ENCODE results near the gene REST.
A peak's percentile ranks its signal among the peaks of the same experiment; 100 is the strongest.
"Not testable (repeated sequence)": the region's sequence is repeated elsewhere in the genome, so short reads cannot be mapped to it uniquely, and the experiment has no call there.

Gene REST

DNA sequence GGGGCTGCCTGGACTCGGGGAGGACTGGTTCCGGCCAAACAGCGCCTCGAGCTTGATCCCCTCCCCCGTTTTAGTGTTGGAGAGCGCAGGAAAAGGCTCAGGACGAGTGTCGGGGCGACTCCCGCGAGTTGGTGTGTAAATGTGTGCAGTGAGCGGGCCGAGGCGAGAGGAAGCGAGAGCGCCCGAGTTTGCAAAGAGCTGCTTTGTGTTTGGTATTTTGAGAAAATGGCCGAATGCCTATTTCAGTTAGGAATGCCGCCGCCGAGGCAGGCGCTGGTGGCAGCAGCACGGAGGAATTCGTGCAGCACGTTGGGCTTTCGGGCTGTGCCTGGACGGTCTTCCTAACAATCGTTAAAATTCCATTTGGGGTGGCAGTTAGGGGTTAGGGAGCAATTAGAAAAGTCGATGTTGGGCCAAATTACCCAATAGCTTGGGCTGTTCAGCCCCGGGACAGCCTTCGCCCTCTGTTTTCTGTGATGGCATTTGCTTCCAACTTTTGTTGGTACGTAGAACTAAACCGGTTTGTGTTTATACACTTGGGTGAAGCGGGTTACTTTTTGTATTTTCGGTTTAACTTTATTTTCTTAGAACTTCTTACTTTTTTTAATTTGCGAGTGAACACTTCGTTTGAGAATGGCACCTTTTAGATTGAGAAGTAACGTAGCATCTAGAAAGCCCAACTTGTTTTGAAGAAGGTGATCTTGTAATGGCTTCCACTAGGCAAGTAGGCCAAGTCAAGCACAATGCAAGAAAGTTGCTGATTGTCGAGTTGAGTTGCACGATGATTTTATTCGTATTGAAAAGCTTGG, 1.6 kb downstream of the REST start:
- ATAC-seq, result peak; percentile 15
- peak; percentile 63 for DNase-seq

DNA sequence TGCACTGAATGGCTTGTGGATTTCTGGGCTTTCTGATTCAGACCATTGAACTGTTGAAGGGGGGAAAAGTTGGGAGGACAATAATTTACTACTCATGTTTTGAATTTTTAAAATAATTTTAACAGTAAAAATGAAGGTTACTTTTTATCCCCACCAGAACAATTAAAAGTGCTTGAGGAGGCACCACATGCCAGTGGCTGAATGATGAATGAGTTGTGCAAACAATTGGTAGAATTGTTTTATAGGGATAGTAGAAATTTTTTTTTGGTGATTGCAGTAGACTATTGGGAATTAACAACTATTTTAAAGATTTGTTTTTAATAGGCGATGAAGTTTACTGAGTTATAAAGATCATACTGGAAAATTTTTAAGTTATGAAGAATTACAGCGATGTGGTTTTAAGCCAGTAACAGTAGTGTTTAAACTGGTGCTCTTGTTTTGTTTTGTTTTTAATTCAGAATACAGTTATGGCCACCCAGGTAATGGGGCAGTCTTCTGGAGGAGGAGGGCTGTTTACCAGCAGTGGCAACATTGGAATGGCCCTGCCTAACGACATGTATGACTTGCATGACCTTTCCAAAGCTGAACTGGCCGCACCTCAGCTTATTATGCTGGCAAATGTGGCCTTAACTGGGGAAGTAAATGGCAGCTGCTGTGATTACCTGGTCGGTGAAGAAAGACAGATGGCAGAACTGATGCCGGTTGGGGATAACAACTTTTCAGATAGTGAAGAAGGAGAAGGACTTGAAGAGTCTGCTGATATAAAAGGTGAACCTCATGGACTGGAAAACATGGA, 2.7 kb downstream of the REST start:
- ATAC-seq, result no peak
- peak; percentile 13 for DNase-seq

GRCh38 chr4:56914336-56914735, 6.6 kb downstream of the REST start:
- ATAC-seq (no peak), DNase-seq (no peak)

- not testable (repeated sequence) for ATAC-seq, DNase-seq
These were observed 7.3 kb downstream of the REST start for GRCh38 chr4:56914977-56915376.

DNA sequence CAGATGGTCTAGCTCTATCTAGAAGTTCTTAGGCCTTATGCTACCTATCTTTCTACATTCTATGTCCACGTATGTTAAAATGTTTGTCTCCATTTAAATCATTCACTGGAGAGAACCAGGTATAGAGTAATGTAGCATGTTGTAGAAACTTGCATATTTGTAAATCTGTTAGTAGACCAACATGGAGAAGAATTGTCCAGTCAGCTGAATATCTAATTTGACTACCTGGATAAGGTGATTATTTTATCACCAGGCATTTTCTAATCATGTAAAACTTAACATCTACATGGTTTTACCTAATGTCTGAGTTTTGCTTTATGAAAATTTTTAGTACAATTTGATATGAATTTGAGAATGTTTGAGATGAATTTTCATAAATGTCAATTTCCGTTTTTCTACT, 19.5 kb downstream of the REST start:
- ATAC-seq (no peak), DNase-seq (no peak)

DNA sequence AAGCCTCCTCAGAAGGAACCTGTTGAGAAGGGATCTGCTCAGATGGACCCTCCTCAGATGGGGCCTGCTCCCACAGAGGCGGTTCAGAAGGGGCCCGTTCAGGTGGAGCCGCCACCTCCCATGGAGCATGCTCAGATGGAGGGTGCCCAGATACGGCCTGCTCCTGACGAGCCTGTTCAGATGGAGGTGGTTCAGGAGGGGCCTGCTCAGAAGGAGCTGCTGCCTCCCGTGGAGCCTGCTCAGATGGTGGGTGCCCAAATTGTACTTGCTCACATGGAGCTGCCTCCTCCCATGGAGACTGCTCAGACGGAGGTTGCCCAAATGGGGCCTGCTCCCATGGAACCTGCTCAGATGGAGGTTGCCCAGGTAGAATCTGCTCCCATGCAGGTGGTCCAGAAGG, 22.9 kb downstream of the REST start:
- DNase-seq, result no peak
- ATAC-seq, result peak; percentile 32

GRCh38 chr4:56931924-56932323, 24.2 kb downstream of the REST start:
- ATAC-seq, result no peak
- no peak for DNase-seq

DNA sequence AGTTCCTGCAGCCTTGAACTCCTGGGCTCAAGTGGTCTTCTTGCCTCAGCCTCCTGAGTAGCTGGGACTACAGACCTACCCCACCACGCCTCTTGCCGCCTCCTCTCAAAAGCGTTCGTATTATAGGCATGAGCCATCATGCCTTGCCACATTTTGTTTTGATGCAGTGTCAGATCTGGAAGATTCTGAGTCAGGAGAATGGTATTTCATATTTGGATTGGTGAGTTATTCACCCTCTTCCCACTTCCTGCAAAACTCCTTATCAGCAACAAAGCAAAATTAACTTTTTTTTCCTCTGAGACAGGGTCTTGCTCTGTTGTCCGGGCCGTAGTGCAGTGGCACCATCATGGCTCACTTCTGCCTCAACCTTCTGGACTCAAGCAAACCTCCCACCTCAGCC, 29.6 kb downstream of the REST start:
- DNase-seq (no peak), ATAC-seq (no peak)

DNA sequence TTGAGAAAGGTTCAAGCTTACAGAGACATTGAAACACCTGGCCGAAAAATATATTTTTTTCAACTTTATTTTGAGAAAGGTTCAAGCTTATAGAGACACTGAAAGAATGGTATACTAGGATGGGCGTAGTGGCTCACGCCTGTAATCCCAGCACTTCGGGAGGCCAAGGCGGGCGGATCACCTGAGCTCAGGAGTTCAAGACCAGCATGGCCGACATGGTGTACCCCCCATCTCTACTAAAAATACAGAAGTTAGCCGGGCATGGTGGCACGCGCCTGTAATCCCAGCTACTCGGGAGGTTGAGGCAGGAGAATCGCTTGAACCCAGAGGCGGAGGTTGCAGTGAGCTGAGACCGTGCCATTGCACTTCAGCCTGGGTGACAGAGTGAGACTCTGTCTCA, 32.1 kb downstream of the REST start:
- not testable (repeated sequence) for ATAC-seq, DNase-seq

DNA sequence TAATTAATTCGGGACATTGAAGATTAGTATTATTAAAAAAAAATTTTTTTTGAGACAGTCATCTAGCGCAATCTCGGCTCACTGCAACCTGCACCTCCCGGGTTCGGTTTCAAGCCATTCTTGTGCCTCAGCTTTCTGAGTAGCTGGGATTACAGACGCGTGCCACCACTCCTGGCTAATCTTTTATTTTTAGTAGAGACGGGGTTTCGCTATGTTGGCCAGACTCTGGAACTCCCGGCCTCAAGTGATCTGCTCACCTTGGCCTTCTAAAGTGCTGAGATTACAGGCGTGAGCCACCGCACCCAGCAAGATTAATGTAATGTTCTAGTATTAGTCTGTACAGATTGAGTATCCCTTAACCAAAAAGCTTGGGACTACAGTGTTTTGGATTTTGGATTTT, 32.7 kb downstream of the REST start:
- ATAC-seq, result no peak
- DNase-seq, result no peak

GRCh38 chr4:56940971-56941370, 33.3 kb downstream of the REST start:
- no peak for ATAC-seq
- no peak for DNase-seq

DNA sequence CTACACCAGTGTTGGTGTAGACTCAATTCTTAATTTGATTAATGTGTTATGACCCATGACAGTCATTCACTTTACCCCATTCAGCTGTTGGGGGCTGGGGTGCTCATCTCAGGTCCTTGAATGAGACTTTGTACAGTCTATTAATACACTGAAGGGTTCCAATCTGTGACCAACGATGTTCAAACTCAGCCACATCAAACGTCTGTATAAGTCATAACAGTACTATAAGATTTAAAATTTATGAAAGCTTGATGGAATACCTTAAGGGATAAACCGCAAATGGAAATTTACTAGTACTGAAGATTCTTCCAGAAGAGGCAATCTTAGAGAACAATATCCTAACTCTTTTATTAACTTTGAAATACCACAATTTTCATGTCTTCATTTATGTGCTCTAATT, 33.7 kb downstream of the REST start:
- ATAC-seq (no peak), DNase-seq (no peak)

- DNase-seq (no peak), ATAC-seq (no peak)
These were observed 46.2 kb downstream of the REST start for GRCh38 chr4:56953680-56954520.

GRCh38 chr4:56958111-56958517, 50.4 kb downstream of the REST start:
- ATAC-seq (no peak), DNase-seq (no peak)

DNA sequence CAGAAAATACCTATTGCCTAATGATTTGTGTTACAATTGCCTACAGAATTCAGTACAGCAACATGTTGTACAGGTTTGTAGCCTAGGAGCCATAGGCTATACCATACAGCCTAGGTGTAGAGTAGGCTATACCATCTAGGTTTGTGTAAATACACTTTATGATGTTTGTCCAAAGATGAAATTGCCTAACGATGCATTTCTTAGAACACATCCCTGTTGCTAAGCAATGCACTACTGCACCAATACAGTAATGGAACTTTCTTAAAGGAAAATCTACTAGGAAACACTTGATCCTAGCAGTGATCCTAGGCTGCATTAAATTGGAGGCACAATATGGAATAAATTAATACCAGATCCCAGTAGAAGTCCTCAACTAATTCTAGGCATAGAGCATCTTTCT, 51.4 kb downstream of the REST start:
- DNase-seq, result no peak
- no peak for ATAC-seq

GRCh38 chr4:56961107-56961500, 53.4 kb downstream of the REST start:
- ATAC-seq, result no peak
- DNase-seq, result no peak

DNA sequence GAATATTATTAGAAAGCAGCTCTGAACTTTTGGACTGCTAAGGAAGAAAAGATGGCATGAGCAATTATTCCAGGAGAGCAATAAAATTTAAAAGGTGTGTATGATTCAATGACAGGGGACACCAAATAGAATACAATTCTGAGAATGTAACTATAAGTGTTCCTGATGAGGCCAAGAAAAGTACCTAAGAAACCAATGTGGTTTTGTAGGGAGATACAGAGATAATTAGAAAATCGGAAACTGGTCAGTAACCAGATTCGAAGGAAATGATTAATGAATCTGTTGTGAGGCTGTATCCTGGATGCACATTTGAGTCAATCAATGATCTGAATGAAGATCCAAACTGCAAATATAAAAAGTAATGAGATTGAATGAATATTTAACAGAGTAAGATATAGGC, 63.7 kb downstream of the REST start:
- DNase-seq (no peak), ATAC-seq (peak; percentile 34)

GRCh38 chr4:56972389-56972788, 64.7 kb downstream of the REST start:
- peak; percentile 46 for ATAC-seq
- DNase-seq, result no peak

GRCh38 chr4:56972809-56973208, 65.1 kb downstream of the REST start:
- DNase-seq, result no peak
- peak; percentile 26 for ATAC-seq

- DNase-seq (no peak), ATAC-seq (no peak)
These were observed 65.6 kb downstream of the REST start for GRCh38 chr4:56973336-56973735.

- ATAC-seq (no peak), DNase-seq (peak; percentile 13)
These were observed 68.7 kb downstream of the REST start for GRCh38 chr4:56976283-56976836.

GRCh38 chr4:56976837-56977320, 69.2 kb downstream of the REST start:
- peak; percentile 60 for DNase-seq

More at GRCh38 chr4:56976837-56977320, 69.2 kb downstream of the REST start:
- ATAC-seq, result peak; percentile 16

Data from stimulated activated naive CD8-positive, alpha-beta T cell treated with anti-CD3 and anti-CD28 coated beads, Interleukin-15, Interleukin-2, amounts not matched to agents 100 U/mL and 50 U/mL, for 24 hours (primary cell).